ENCODE results near the gene SMIM29.

DNA sequence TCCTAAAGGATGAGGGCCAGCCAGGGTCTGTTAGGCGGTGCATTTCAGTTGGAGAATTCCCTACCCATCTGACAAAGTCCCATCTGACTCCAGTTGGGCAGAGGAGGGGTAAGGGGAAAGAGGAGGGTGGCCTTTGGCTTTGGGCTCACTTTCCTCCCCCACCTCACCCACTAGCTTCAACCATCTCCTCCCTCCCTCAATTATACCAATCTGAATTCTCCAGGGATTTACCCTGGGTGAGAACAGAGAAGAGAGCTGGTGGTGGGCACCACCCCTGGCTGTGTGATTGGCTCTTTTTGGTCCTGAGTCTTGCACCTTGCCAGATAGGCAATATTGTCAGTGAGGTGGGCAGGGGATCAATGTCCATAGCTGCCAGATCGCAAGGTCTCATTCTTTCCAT lies 8.9 kb downstream of the SMIM29 start:
- no peak for TF ChIP-seq CTCF (IDR thresholded peaks at IDR 0.05; ENCODE audit: low read depth, low read length, poor library complexity, severe bottlenecking)
- no peak for TF ChIP-seq EZH2phosphoT487 (IDR thresholded peaks at IDR 0.05; ENCODE audit: borderline replicate concordance, low read length)

Data from DOHH2 (cell line).